ENCODE results near the gene DIDO1.
A peak's percentile ranks its signal among the peaks of the same experiment; 100 is the strongest.

Gene DIDO1

GRCh38 chr20:62908971-62909791 is 17.1 kb downstream of the DIDO1 start:
- DNase-seq (ENCODE audit: low spot score): no peak

DNA sequence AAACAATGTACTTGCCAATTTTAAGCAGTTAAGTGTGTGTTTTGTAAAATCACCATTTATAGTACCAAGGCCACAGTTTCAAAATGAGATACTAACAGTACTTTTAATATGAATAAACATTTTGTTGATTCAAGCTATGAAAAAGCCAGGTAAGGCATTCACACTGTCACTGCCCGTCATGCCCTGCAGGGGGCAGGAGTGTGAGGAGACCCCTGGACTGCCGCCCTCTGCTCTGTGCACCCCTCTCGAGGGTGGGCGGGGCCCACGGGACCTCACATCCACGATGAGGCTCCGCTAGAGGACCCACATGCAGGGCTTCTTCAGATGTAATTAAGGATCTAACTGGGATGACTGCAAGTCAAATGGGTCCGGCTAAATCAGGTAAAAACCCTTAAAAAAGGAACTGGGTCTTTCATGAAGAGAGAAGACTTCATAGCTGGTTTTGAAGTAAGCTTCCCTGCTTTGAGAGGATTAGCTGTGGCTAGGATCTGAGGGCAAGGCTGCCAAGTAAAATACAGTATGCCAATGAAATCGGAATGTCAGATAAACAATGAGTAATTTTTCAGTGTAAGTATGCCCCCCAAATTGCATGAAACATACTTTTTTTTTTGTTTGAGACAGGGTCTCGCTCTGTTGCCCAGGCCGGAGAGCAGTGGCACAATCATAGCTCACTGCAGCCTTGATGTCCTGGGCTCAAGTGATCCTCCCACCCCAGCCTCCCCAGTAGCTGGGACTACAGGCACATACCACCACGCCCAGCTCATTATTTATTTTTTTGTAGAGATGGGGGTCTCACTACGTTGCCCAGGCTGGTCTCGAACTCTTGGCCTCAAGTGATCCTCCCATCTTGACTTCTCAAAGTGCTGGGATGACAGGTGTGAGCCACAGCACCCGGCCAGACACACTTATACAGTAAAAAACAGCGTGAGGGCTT is 18.7 kb downstream of the DIDO1 start:
- peak; percentile 72 for DNase-seq (ENCODE audit: low spot score)

GRCh38 chr20:62906647-62907375 is 19.5 kb downstream of the DIDO1 start:
- DNase-seq (ENCODE audit: low spot score): no peak

DNA sequence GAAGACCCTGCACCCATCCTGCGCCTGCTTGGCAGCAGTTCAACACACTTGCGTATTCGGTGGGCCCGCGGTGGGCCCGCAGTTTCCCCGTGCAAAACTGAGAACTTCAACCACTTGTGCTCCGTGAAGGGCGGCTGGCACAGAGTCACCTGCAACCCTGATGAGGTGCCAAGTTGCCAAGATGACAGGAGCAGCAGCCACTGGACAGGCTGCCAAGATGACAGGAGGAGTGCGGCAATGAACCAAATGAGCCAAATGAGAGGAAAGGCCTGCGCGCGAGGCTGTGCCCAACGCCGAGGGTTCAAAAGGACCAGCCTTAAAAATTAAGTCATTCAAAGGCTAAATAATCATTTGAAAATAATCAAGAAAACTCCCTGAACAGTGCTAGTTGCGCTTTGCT is 20.1 kb downstream of the DIDO1 start:
- DNase-seq (ENCODE audit: low spot score): no peak

DNA sequence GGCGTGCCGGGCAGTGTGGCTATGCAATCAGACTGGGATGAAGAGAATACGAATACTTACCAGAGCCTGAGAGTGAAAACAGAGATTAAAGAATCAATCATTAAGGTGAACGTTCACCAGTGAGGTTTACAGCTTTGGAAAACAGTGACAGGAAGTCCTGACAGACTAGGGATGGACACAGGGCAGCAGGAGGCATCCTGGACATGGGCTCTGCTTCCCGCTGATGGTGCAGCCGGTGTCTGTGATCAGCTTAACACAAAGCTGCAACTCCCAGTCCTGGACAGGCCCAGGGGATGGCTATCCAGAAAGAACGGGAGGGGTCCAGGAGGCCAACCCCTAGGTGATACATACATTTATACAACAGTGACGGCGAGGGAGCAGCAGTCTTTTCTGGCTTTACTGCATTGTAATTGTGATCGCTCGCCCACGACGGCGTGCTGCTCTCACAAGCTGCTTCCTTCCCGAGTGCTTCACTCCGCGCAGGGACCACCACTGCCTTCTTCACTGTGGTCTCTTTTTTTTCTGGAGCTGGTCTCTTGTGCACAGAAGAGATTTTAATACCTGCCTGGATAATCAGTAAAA is 20.7 kb downstream of the DIDO1 start:
- DNase-seq (ENCODE audit: low spot score): no peak

DNA sequence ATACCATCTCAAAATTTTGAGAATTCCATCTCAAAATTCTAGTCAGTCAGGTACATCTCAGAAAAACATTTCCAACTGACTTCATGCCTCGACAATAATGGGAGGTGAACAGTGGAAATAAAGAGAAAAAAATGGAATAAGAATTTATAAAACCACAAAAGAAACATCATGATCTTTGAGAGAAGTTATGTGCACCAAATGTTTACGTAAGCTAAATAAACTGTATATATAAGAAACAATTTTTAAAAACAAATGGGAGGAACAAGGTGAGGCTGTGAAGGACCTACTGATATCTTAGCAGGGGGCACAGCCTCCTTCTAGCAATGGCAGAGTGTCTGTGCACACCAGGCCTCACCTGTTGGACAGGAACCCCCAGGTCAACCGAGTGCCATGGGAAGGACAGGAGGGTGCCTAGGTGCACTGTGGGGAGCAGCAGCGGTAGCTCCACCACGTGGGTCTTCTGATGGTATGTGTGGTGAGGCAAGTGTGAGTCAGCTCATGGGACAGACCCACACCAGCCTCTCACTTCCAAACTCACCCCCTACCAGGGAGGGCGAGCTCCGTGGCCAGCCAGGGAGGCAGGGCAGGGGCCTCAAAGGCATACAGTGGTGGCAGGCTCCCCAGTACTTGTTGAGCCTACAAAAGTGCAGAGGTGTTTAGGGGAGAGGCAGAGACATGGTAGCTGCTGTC is 23.2 kb downstream of the DIDO1 start:
- DNase-seq (ENCODE audit: low spot score): no peak

DNA sequence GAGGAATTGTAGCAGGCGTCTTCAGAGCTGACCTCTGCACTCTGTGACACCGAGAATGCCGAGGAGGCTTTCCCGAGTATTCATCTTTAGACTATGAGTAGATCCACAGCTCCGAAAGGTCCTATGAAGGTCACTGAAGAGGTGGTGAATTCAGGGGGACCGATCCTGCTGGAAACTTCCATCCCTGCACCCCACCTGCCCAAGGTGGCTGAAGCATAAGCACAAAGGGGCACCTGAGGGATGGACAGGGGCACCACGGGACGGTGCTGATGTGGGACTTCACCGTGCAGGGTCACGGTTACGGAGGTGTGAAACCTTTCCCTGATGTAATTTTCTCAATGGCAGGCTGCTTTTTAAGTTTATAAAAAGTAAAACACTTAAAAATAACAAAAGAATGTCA is 24.4 kb downstream of the DIDO1 start:
- no peak for DNase-seq (ENCODE audit: low spot score)

DNA sequence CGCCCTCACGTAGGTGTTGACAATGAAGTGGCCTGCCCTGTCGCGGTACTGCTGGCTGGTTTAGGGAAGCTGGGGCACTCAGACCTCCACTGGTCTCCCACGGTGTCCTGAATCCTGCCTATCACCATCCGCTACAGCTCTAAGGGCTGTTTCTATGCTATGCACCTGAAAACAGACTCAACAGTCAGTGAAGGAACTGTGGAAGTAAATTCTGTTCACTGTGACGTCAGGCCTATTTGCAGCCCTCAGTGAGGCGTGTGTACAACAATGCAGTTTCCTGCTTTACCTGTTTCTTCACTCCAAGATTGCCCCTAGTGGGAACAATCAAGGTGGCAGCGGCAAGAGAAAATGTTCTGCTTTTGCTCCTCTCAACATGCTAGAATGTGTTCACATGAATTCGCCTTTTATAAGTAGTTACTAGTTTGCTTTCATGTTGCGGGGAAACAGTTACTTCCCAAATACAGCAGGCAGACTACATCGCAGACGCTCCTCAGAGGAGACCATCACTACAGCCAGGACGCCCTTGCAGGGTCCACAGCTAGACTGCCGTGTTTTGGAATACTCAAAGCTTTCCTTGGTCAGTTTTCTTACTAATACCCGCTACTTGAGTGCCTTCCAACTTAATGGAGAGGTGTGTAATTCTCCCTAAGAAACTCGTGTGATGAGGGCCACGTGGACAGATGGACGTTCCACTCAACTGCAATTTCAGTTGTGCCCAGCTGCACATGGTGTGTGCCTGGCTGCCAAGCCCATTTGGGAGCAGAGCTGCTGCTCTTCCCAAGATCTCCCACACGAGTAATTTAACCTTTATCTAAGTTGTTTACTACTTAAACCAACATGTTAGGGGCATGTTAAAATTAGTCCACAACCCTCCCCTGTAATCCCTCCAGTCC is 25.4 kb downstream of the DIDO1 start:
- DNase-seq (ENCODE audit: low spot score): peak; percentile 52

DNA sequence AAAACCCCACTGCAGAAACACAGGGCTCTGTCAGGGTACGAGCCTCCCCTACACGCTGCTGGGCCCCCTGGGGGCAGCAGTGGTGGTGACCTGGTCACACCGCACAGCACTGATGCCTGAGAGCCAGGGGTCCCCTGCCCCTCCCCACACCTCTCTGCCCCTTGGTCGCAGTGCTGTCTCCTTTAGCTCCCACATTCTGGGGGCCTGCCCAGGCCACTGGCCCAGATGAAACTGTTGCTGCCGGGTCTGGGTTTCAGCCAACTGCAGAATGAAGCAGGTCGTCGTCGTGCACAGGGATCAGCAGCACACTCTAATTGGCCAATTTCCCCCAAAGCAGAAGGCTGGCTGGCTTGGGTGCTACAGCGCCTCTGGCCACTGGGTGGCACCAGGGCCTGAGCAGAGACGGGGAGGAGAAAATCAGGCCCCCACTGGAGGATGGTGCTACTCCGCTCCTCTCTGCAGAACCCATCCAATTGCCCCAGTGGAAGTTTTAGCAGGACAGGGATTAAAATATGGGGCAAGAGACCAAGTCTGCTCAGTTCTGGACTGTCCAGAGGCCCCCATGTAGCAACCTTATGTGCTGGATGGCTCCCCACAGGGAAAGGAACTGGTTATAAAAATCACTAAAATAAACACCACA is 26.1 kb downstream of the DIDO1 start:
- peak; percentile 92 for DNase-seq (ENCODE audit: low spot score)

DNA sequence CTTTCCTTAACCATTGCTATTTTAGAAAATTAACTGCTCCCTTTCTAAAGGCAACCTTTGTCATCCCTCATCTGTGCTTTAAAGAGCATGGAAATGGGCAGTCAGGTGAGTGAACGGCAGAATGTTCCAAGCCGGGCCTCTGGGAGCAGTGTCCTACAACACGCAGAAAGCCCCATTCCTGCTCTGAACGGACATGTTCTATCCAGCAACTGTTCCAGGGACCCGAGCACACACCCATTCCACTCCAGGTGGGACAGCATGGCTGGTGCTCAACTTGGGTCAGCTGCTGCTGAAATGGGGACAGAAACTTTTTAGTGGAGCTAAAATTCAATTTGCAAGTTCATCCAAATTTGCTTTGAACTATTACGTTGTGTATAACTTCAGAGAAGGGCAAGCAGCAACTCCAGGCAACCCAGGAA is 26.7 kb downstream of the DIDO1 start:
- peak; percentile 39 for DNase-seq (ENCODE audit: low spot score)

DNA sequence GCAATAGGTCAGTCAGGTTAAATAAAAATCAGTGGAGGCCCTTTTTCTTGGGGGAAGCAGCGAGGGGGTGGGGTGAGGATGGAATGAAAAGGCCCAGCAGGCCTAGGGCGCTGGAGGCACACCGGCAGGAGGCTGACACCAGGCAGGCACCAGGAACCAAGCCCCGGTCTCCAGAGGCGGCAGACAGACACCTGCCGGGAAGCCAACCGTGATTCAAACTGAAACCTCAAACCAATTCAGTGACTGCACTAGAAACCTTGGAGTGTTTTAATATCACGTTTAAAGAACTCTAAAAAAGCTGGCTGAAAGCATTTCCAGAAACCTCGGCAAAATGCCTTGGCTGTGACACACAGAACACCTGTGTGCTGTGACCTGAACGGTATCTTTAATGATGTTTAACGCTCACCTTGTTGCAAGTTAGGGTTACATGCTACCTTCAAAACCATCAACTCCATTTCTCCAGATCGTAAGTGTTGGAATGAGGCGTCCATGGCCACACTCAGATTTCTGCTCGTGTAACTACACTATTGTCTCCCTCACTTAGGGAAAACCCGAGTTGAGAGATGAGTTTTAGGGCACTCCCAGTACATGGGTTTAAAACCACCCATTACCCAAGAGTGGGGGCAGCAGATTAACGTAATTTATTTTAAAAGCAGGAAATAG is 27.2 kb downstream of the DIDO1 start:
- peak; percentile 34 for DNase-seq (ENCODE audit: low spot score)

DNA sequence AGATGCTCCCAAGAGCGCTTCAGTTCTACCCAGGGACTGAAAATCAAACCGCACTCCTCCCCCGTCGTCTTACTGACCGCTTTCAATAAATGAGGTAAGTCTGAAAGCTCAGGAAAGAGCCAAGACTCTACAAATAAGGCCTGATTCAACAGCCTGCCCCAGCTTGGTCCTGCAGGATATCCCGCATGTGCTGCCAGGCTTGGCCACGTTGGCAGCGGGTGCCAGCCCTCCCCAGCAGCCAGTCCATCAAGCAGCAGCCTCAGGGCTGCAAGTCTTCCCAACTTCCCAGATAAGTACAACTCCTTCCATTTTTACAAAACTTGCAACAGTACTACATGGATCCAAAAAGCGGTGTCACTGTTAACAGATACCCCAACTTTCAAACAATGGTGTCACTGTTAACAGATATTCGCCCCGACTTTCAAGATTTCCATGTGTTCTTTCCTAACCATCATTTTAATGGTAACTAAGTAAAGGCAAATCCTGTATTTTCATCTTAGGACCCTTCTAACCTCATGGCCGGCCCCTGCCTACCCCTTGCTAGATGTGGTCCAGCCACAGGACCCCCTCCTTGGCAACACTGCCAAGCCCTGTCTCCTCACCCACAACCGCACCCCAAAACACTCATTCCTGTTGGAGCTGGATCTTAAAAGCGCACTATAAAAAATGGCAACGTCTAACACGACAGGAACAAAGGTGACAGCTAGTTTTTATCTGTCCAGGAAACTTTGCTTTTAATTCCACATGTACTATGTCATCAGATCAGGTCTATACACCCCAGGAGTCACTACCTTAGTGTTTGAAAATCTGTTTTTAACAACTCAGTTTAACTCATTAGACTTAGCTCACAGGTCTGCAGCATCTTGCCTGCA is 28.0 kb downstream of the DIDO1 start:
- DNase-seq (ENCODE audit: low spot score): no peak

DNA sequence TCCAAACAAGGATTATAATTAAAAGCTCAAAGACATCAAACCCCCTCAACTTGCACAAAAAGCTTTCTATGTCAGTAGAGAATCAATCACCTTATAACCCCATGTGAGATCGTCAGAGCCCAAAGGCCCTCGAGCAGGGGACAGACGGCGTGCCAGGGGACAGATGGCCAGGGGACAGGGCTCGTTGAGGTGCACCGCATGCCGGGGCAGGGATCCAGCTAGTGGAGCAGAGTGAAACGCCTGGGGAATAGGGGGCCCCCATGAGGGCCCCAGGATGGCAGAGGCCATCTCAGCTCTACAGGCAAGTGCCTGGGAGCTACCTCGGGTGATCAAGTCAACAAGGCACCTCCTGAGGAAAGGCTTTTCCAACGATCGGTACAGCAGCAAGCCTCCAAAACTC is 28.6 kb downstream of the DIDO1 start:
- DNase-seq (ENCODE audit: low spot score): no peak

GRCh38 chr20:62896526-62896925 is 29.8 kb downstream of the DIDO1 start:
- no peak for DNase-seq (ENCODE audit: low spot score)

DNA sequence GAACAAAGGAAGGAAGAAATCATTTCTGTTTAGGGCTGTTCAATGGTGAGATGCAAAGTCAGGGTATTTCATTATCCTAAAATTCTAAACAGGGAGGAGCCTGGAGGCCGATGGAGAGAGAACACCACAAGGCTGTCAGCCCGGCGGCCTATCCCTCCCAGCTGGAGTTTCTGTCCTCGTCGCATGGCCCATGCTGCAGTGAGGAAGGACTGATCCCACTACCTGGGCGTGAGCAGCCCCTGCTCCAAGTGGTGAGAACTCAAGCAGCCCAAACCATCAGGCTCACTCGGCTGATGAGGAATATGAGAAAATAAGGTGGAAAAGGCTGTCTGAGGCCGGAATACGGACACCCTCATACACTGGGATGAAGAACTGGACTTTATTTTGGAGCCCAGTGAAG is 30.8 kb downstream of the DIDO1 start:
- DNase-seq (ENCODE audit: low spot score): no peak

- no peak for DNase-seq (ENCODE audit: low spot score)
These were observed 32.0 kb downstream of the DIDO1 start for GRCh38 chr20:62894261-62894660.

DNA sequence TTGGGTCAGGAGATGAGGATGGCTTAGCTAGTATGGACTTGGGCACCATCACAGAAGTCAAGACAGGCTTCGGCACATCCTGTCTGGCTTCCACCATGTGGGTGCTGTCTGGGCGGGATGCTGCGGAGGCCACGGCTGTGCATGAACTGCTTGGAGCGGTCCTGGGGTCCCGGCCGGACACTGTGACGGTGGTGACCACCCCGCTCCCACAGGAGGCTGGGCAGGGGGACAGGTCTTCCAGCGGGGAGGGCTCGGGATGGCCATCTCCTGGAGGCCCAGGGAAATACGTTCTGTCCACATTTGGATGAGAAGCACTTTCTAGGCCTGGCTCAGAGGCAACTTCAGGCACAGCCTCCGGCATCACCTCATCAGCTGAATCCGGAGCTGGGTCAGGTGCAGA is 32.6 kb downstream of the DIDO1 start:
- peak; percentile 55 for DNase-seq (ENCODE audit: low spot score)

Data from iPS-NIHi11 (cell line).